Retinal pigment epithelial cell (primary cell): ENCODE data around the gene FRK.

Experiments used
- DNase-seq: peaks from one replicate; pipeline ENCODE4 v3.0.0-alpha.2; 2010; ENCODE audit warnings: low read depth
- H3K4me3 ChIP-seq: 2 replicates; pipeline ENCODE4 v1.5.1; 2011; ENCODE audit warnings: mild to moderate bottlenecking, low read length, control low read depth, moderate library complexity
- TF ChIP-seq, protein P1 (sequence below): conservative IDR thresholded peaks from 2 replicates; pipeline ENCODE4 v1.5.1; 2011; ENCODE audit warnings: low read depth, low read length, control low read depth, inconsistent platforms

The FRK gene

DNA sequence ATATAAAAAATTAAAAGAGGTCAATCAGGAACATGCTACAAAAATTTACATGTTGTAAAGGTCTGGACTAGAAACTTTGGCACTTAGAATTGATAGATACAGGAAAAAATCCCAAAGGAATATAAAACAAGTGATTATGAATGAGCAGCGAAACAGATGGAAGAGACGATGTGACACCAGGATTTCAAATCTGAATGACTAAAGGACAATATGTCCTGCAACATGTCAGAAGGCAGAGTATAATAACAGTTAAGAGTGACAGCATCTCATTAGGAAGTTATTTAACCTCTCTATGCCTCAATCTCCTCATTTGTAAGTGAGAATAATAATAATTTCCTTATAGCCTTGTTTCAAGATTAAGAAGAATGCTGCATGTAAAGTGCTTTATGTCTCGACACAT, 50.3 kb downstream of the FRK start:
- TF ChIP-seq, protein P1, sequence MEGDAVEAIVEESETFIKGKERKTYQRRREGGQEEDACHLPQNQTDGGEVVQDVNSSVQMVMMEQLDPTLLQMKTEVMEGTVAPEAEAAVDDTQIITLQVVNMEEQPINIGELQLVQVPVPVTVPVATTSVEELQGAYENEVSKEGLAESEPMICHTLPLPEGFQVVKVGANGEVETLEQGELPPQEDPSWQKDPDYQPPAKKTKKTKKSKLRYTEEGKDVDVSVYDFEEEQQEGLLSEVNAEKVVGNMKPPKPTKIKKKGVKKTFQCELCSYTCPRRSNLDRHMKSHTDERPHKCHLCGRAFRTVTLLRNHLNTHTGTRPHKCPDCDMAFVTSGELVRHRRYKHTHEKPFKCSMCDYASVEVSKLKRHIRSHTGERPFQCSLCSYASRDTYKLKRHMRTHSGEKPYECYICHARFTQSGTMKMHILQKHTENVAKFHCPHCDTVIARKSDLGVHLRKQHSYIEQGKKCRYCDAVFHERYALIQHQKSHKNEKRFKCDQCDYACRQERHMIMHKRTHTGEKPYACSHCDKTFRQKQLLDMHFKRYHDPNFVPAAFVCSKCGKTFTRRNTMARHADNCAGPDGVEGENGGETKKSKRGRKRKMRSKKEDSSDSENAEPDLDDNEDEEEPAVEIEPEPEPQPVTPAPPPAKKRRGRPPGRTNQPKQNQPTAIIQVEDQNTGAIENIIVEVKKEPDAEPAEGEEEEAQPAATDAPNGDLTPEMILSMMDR = no peak
- H3K4me3 ChIP-seq = no peak overlapping the region
- DNase-seq = no peak

DNA sequence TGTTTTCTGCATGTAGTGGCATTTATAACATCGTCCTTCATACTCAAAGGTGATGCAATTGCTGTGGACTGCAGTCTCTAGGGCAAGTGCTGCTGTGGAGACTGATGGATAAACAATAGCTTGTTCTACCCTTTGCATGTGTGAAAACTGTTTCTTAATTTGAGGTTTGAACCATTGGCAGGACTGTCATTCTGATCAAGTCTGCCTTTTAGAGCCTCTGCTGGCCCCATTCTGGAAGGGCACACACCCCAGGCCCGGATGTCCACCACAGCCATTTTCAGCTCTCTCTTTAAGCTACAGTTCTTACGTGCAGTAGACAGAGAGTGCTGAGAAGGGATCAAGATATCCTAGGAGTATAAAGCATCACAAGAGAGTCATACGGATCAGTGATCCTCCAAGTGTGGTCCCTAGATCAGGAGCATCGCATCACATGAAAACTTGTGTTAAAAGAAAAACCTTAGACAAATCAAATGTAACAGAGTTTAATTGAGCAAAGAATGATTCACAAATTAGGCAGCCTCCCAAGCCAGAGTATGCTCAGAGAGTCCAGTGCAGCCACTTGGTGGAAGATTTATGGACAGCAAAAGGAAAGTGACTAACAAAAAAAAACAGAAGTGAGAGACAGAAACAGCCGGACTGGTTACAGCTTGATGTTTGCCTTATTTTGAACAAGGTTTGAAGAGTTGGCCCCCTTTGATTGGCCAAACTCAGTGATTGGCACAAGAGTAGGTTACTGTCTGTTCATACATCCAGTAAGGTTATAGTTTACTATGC, 52.0 kb downstream of the FRK start:
- TF ChIP-seq, protein P1 = no peak
- no peak overlapping the region for H3K4me3 ChIP-seq
- DNase-seq = peak; percentile 29

DNA sequence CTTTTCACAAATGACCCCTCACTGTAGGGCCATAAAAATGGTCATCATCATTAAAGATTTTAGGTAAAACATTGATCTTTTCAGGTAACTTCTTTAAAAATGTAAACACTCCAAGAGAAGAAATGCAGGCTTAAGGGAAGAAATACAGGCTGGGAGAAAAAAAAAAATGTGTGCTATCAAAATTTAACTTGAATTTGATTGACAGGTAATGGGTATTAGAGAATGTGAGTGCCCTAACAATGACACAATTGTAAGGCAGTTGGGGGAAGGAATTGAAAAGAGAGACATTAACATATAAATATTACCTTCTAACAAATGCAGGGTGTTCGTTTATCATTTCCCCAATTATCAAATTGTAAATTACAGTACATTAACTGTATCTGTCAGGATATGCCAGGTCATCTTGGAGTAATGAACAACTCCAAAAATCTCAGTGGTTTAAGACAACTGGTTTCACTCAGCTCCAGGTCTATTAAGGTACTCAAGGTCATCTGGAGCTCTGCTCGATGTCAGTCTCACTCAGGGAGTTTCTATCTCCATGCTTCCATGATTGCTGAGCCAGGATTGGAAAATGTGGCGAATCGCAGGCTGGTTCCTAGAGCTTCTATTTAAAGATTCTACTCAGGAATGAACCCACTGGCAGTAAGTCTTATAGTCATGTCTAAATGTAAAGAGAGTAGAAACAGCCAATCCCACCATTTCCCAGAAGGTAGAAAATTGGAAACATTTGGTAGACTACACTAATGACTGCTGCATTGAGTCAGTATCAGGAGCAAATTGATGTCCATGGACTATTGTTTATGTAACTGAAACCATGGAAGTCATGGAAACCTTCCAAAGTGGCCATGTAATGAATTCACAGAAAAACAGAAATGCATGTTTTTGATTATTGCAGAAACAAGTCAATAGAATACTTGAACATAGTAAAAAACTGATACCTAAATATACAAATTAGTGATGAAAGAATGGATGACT, 55.6 kb downstream of the FRK start:
- TF ChIP-seq, protein P1 = no peak
- DNase-seq = no peak
- no peak overlapping the region for H3K4me3 ChIP-seq

DNA sequence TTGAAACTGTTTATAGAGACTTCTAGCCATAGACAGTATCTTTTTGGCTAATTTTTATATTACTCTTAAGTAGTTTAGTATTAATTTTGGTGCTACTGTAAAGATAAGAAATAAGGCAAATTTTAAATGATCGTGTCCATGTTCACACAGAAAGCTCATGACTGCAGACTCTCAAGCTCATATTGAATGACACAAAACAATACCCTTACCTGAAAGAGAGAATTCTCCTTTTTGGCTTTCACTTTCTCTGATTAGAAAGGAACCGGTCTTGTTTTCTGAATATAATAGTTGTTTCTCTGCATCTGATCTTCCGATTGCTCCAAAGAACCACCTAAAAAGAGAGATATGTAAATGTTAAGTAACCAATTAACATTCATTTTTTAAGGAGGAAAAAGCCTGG, 57.0 kb downstream of the FRK start:
- TF ChIP-seq, protein P1 = no peak
- H3K4me3 ChIP-seq = no peak overlapping the region

DNA sequence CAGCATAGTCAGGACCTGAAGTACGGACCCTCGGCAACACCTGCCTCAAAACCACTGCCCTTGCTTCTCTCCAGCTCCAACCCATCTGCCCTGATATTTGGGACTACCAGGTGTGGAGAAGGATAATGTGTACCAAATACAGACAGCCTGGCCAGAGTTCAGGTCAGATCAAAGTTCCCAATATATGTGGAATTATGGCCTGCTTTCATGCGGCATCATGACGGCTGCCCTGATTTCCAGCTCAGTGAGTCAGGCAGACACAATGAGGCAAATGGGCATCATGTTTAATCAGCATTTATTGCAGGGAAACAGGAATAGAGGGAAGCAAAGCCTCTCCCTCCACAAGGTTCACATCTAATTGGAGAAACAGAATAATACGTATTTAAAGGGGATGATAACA, 57.9 kb downstream of the FRK start:
- no peak for DNase-seq
- TF ChIP-seq, protein P1 = no peak
- no peak overlapping the region for H3K4me3 ChIP-seq

More for the DNA sequence above, 57.0 kb downstream of the FRK start:
- no peak for DNase-seq

DNA sequence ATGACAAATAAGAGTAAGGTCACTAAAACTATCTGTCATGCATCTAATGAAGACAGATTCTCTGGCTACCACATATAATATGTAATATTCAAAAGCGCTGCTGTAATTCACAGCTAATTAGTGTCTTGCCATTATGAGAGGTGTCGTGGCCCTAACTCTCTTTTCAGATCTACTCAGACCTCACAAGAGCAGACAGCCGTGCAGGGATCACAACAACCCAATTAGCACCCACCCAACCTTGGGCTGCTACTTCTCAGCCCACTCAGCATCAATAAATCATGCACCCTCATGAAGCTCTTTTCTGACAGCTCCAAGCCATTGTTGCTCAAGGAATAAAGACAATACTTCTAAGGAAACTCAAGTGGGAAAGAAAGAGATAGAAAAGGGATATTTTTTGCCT, 61.5 kb downstream of the FRK start:
- no peak for DNase-seq
- TF ChIP-seq, protein P1 = no peak
- H3K4me3 ChIP-seq = no peak overlapping the region
